BJ (cell line): Measurements from ENCODE around the gene SHROOM3. TPM values are rescaled to one million over a fixed set of nuclear protein-coding genes. Genes with fewer than 3 reads are reported as not detected.
"Not testable (repeated sequence)": the region's sequence is repeated elsewhere in the genome, so short reads cannot be mapped to it uniquely, and the experiment has no call there.

Source experiments
- CTCF ChIA-PET: fragments of 350-600 bp; formaldehyde crosslinking; extraction: SDS; loops from one replicate; lab custom pipeline; 2021; ENCODE audit warnings: antibody characterized with exemption, inconsistent platforms; lab: Yijun Ruan, JAX
- POLR2A ChIA-PET: fragments of 300-600 bp; sonication (Branson Sonifier 250); formaldehyde crosslinking; extraction: SDS; loops from one replicate; lab custom pipeline; 2021; ENCODE audit warnings: antibody characterized with exemption; lab: Charles Lee
- DNase-seq: peaks from one replicate; pipeline ENCODE4 v3.0.0-alpha.2; 2011; ENCODE audit warnings: low read depth
- H3K27me3 ChIP-seq: 2 replicates; pipeline ENCODE4 v1.6.0; 2011; ENCODE audit warnings: low read length; ENCODE audit not compliant: control insufficient read depth, insufficient read depth
- H3K36me3 ChIP-seq: 2 replicates; pipeline ENCODE4 v1.5.1; 2011; ENCODE audit warnings: low read length; ENCODE audit not compliant: control insufficient read depth, insufficient read depth
- H3K4me3 ChIP-seq: 2 replicates; pipeline ENCODE4 v1.5.1; 2011; ENCODE audit warnings: low read depth, mild to moderate bottlenecking, control low read depth, low read length
- CTCF ChIP-seq: IDR thresholded peaks from 2 replicates; pipeline ENCODE4 v1.5.1; 2011; ENCODE audit warnings: low read depth, mild to moderate bottlenecking, control low read depth, inconsistent platforms, low read length, moderate library complexity; ENCODE audit not compliant: insufficient read depth
- polyA plus RNA-seq: library from polyadenylated mRNA; depleted of rRNA; stranded (reverse); fragments of >200 nt; gene quantifications from 2 replicates; pipeline ENCODE4 v1.2.3, GENCODE V29; 2011

Gene SHROOM3
- polyA plus RNA-seq, 1 experiment = 46.1 TPM

- Histone ChIP-seq H3K4me3 (no peak overlapping the region), H3K36me3 (no peaks in the 10 kb centered on the region), H3K27me3 (no peaks in the 10 kb centered on the region)
- CTCF ChIA-PET = interaction anchor here (0.8 to 1.5 kb wide), 5 partner anchors 14 to 71 kb away, joined by 3 to 4 read pairs (median 3); no protein-coding TSS in a partner anchor
- peak; percentile 60 for DNase-seq
- TF ChIP-seq CTCF = no peak
- POLR2A ChIA-PET = interaction anchor here (0.7 kb wide), 1 partner anchor 27 kb away, joined by 4 read pairs; no protein-coding TSS in a partner anchor
These were observed 288.9 kb downstream of the SHROOM3 start for GRCh38 chr4:76723924-76724323.

DNA sequence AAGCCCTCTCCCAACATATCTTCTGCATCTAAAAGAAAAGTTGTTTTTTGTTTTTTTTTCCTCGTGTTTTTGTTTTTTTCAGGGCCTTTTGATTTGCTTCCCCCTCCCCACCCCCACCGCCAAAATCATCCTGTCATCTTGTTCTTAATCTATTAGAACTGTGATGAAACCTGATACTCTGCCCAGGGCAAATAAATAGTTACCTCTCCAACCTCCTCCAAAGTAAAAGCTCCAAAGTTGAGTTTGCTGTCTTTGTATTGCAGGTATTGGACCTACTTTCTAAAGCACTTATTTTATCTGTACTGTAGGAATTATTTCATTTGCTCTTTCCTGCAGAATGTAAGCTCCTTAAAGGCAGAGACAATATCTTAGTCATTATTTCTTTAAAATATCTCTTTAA is 290.0 kb downstream of the SHROOM3 start:
- Histone ChIP-seq H3K36me3 (no peaks in the 10 kb centered on the region), H3K4me3 (no peak overlapping the region), H3K27me3 (no peaks in the 10 kb centered on the region)
- no peak for TF ChIP-seq CTCF
- POLR2A ChIA-PET = interaction anchor here (1.0 kb wide), 1 partner anchor 104 kb away, joined by 3 read pairs; no protein-coding TSS in a partner anchor
- no peak for DNase-seq
- CTCF ChIA-PET = no interaction called here

DNA sequence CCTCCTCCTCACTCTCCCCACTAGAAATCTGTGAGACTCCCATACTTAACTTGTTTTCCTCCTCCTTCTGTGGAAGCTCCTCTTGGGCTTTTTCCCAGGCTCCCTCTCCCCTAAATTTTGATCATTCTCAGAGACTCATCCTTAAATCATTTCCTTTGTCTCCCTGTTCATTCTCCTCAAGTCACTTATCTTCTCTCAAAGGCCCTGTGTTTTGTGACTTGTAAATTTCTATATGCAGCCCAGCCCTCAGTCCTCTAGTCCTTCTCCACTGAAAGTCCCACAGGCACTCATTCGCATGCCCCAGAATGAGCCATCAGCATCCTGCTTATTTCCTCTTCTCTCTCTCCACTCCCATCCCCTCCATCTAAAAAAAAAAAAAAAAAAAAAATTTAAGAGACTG is 291.1 kb downstream of the SHROOM3 start:
- POLR2A ChIA-PET = interaction anchor here (1.0 to 1.5 kb wide), 2 partner anchors 12 to 105 kb away, joined by 3 to 5 read pairs; no protein-coding TSS in a partner anchor
- no peak overlapping the region for H3K4me3 ChIP-seq
- H3K27me3 ChIP-seq = no peaks in the 10 kb centered on the region
- no peak for DNase-seq
- CTCF ChIA-PET = interaction anchor here (1.2 kb wide), 1 partner anchor 13 kb away, joined by 4 read pairs; no protein-coding TSS in a partner anchor
- no peaks in the 10 kb centered on the region for H3K36me3 ChIP-seq
- no peak for TF ChIP-seq CTCF

DNA sequence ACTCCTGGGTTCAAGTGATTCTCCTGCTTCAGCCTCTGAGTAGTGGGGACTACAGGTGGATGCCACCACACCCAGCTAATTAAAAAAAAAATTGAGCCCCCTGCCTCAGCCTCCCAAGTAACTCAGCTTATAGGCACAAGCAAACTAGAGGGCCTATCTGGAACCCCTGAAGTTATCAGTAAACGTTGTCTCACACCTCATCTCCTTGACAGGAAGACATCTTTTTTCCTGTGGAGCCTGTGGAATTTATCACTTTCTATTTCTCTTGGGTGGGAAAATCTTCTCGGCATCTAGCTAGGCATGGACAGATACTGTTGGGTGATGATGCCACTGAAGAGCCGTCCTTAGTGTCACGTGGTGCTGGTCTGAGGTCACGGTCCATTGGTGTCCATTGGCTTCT is 291.6 kb downstream of the SHROOM3 start:
- ChIA-PET POLR2A (interaction anchor here (1.5 kb wide), 1 partner anchor 12 kb away, joined by 5 read pairs; no protein-coding TSS in a partner anchor), CTCF (interaction anchor here (1.2 kb wide), 1 partner anchor 12 kb away, joined by 4 read pairs; no protein-coding TSS in a partner anchor)
- no peaks in the 10 kb centered on the region for H3K36me3 ChIP-seq
- no peaks in the 10 kb centered on the region for H3K27me3 ChIP-seq
- no peak overlapping the region for H3K4me3 ChIP-seq
- no peak for DNase-seq
- TF ChIP-seq CTCF = no peak

GRCh38 chr4:76727934-76728333 is 292.9 kb downstream of the SHROOM3 start:
- H3K4me3 ChIP-seq, POLR2A ChIA-PET, H3K27me3 ChIP-seq, H3K36me3 ChIP-seq, DNase-seq, CTCF ChIA-PET: not testable (repeated sequence)
